H9 (cell line): ENCODE measurements around the gene FOXO1. TPM values are rescaled to one million over a fixed set of nuclear protein-coding genes. Genes with fewer than 3 reads are reported as not detected.

Source experiments
- DNase-seq: peaks from one replicate; pipeline ENCODE4 v3.0.0-alpha.2; 2017
- H2AFZ ChIP-seq: one replicate; pipeline ENCODE4 v1.6.1; 2013; ENCODE audit warnings: mild to moderate bottlenecking, low read length, control low read depth, moderate library complexity
- H2AK5ac ChIP-seq: 2 replicates; pipeline ENCODE4 v1.6.1; 2013; ENCODE audit warnings: low read length, control low read depth, mixed read lengths; ENCODE audit not compliant: insufficient read length
- H2BK120ac ChIP-seq: one replicate; pipeline ENCODE4 v1.6.1; 2013; ENCODE audit warnings: low read depth, mild to moderate bottlenecking, low read length, control low read depth, inconsistent platforms; ENCODE audit not compliant: poor library complexity, severe bottlenecking
- H2BK12ac ChIP-seq: 2 replicates; pipeline ENCODE4 v1.6.1; 2013; ENCODE audit warnings: low read length, control low read depth, mixed read lengths, low read depth; ENCODE audit not compliant: insufficient read length
- H2BK15ac ChIP-seq: 2 replicates; pipeline ENCODE4 v1.6.1; 2013; ENCODE audit warnings: low read depth, low read length, control low read depth
- H2BK20ac ChIP-seq: one replicate; pipeline ENCODE4 v1.6.1; 2013; ENCODE audit warnings: low read depth, mild to moderate bottlenecking, low read length, control low read depth, inconsistent platforms; ENCODE audit not compliant: poor library complexity, severe bottlenecking
- H2BK5ac ChIP-seq: 2 replicates; pipeline ENCODE4 v1.6.1; 2013; ENCODE audit warnings: low read length, control low read depth, mixed read lengths; ENCODE audit not compliant: insufficient read length
- H3K14ac ChIP-seq: 2 replicates; pipeline ENCODE4 v1.6.1; 2013; ENCODE audit warnings: low read length, control low read depth; ENCODE audit not compliant: insufficient read depth
- H3K18ac ChIP-seq: 2 replicates; pipeline ENCODE4 v1.6.1; 2013; ENCODE audit warnings: low read depth, mild to moderate bottlenecking, mixed read lengths, low read length, control low read depth; ENCODE audit not compliant: insufficient read length
- H3K23ac ChIP-seq: 2 replicates; pipeline ENCODE4 v1.6.1; 2013; ENCODE audit warnings: low read length, control low read depth, mixed read lengths, low read depth; ENCODE audit not compliant: insufficient read length
- H3K23me2 ChIP-seq: 2 replicates; pipeline ENCODE4 v1.6.1; 2013; ENCODE audit warnings: low read depth, mild to moderate bottlenecking, mixed read lengths, low read length, control low read depth; ENCODE audit not compliant: insufficient read length, poor library complexity, severe bottlenecking
- H3K27ac ChIP-seq: 2 replicates; pipeline ENCODE4 v1.5.1; 2013; ENCODE audit warnings: low read length, control low read depth, mixed read lengths, low read depth; ENCODE audit not compliant: insufficient read length
- H3K27me3 ChIP-seq: 2 replicates; pipeline ENCODE4 v1.6.1; 2013; ENCODE audit warnings: low read length, control low read depth, inconsistent platforms; ENCODE audit not compliant: insufficient read depth
- H3K4ac ChIP-seq: 2 replicates; pipeline ENCODE4 v1.6.1; 2013; ENCODE audit warnings: low read depth, mild to moderate bottlenecking, control low read depth, inconsistent platforms, low read length, moderate library complexity
- H3K4me1 ChIP-seq: 2 replicates; pipeline ENCODE4 v1.6.1; 2013; ENCODE audit warnings: low read length, control low read depth, inconsistent platforms; ENCODE audit not compliant: insufficient read depth
- H3K4me2 ChIP-seq: 2 replicates; pipeline ENCODE4 v1.6.1; 2013; ENCODE audit warnings: low read length, control low read depth, mixed read lengths; ENCODE audit not compliant: insufficient read length, insufficient read depth
- H3K56ac ChIP-seq: 2 replicates; pipeline ENCODE4 v1.6.1; 2013; ENCODE audit warnings: low read depth, mild to moderate bottlenecking, mixed read lengths, low read length, control low read depth; ENCODE audit not compliant: insufficient read length
- H3K79me1 ChIP-seq: 2 replicates; pipeline ENCODE4 v1.6.1; 2013; ENCODE audit warnings: low read depth, mild to moderate bottlenecking, moderate library complexity, low read length, control low read depth, inconsistent platforms; ENCODE audit not compliant: insufficient read depth, poor library complexity, severe bottlenecking
- H3K79me2 ChIP-seq: 2 replicates; pipeline ENCODE4 v1.6.1; 2013; ENCODE audit warnings: low read length, control low read depth, inconsistent platforms; ENCODE audit not compliant: insufficient read depth
- H3K9ac ChIP-seq: 2 replicates; pipeline ENCODE4 v1.6.1; 2013; ENCODE audit warnings: low read length, control low read depth, mixed read lengths; ENCODE audit not compliant: insufficient read length; ENCODE audit errors: extremely low read depth
- H3K9me3 ChIP-seq: one replicate; pipeline ENCODE4 v1.6.1; 2013; ENCODE audit warnings: low read depth, low read length, inconsistent platforms; ENCODE audit not compliant: control insufficient read depth
- H3T11ph ChIP-seq: one replicate; pipeline ENCODE4 v1.6.1; 2013; ENCODE audit warnings: mild to moderate bottlenecking, low read length, control low read depth, inconsistent platforms
- H4K20me1 ChIP-seq: one replicate; pipeline ENCODE4 v1.6.1; 2013; ENCODE audit not compliant: control insufficient read depth, insufficient read length, insufficient read depth
- H4K5ac ChIP-seq: 2 replicates; pipeline ENCODE4 v1.6.1; 2013; ENCODE audit warnings: low read depth, mild to moderate bottlenecking, mixed read lengths, low read length, control low read depth; ENCODE audit not compliant: insufficient read length
- H4K8ac ChIP-seq: replicated peaks from 2 replicates; pipeline ENCODE4 v1.6.1; 2013; ENCODE audit warnings: low read length, control low read depth, mixed read lengths, low read depth; ENCODE audit not compliant: insufficient read length
- H4K91ac ChIP-seq: 2 replicates; pipeline ENCODE4 v1.6.1; 2013; ENCODE audit warnings: low read depth, mild to moderate bottlenecking, moderate library complexity, mixed read lengths, low read length, control low read depth; ENCODE audit not compliant: insufficient read length
- H3K27ac Mint-ChIP-seq, 3 experiments: 2 replicates in 2 of 3; 3 replicates in 1 of 3; pipeline ENCODE4 v1.8.0; 2020 to 2021; ENCODE audit warnings: mixed read lengths in 3 of 3, mild to moderate bottlenecking in 1 of 3, moderate library complexity in 1 of 3
- H3K27me3 Mint-ChIP-seq: 2 replicates; pipeline ENCODE4 v1.8.0; 2021; ENCODE audit warnings: low read depth, mild to moderate bottlenecking, moderate library complexity, mixed read lengths
- H3K36me3 Mint-ChIP-seq, 3 experiments: 2 replicates in 2 of 3; 3 replicates in 1 of 3; pipeline ENCODE4 v1.8.0; 2020 to 2021; ENCODE audit warnings: low read depth in 3 of 3, mixed read lengths in 3 of 3; ENCODE audit not compliant: insufficient read depth in 1 of 3
- H3K4me1 Mint-ChIP-seq, 2 experiments: 2 replicates each; pipeline ENCODE4 v1.8.0; 2020; ENCODE audit warnings: mixed read lengths in 2 of 2
- H3K4me3 Mint-ChIP-seq, 2 experiments: 2 replicates in 1 of 2; 3 replicates in 1 of 2; pipeline ENCODE4 v1.8.0; 2020 to 2021; ENCODE audit warnings: mild to moderate bottlenecking in 2 of 2, mixed read lengths in 2 of 2, moderate library complexity in 1 of 2
- H3K9me3 Mint-ChIP-seq, 2 experiments: 2 replicates in 1 of 2; 3 replicates in 1 of 2; pipeline ENCODE4 v1.8.0; 2020; ENCODE audit warnings: mild to moderate bottlenecking in 2 of 2, mixed read lengths in 2 of 2, moderate library complexity in 1 of 2
- WGBS: extraction: QIAGEN DNeasy Blood & Tissue Kit; methylation state at CpG from one replicate; pipeline ENCODE4 v1.1.7; 2013; ENCODE audit warnings: missing lambda C conversion rate, low lambda C conversion rate, mixed read lengths; ENCODE audit not compliant: insufficient read length; ENCODE audit errors: extremely low coverage; 5-methylcytosine and 5-hydroxymethylcytosine counted together
- total RNA-seq: library from RNA; stranded (reverse); gene quantifications from 2 replicates; pipeline ENCODE4 v1.2.1, GENCODE V29; 2021
- TF ChIP-seq, protein P1 (sequence below): fragments of 200-600 bp; sonication (generic); conservative IDR thresholded peaks from 3 replicates; pipeline ENCODE4 v1.8.0; 2021; ENCODE audit warnings: antibody characterized with exemption, mild to moderate bottlenecking

Gene FOXO1
- total RNA-seq, 1 experiment from 2014 or later, result 44.6 TPM

DNA sequence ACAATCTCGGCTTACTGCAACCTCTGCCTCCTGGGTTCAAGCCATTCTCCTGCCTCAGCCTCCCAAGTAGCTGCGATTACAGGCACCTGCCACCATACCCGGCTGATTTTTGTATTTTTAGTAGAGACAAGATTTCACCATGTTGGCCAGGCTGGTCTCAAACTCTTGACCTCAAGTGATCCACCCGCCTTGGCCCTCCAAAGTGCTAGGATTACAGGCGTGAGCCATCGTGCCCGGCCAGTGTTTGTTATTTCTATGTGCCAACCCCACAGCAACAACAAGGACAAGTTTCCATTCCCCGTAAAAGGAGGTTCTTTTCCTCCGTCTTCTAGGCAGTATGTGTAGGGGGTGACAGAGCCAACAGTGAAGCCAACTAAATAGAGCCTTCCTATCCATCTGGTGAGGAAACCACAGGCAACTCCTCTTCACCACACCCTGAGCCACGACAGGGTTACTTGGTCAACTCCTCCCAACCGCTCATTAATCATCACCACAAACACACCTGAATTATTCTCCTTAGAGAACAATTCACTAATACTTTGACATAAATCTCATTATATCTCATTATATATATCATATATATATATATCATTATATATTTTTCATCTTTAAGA is 25.5 kb downstream of the FOXO1 start:
- H3K56ac ChIP-seq, result no peak overlapping the region
- H2BK15ac ChIP-seq, result no peak overlapping the region
- H3K27ac ChIP-seq, result no peak overlapping the region
- no peak overlapping the region for H3T11ph ChIP-seq
- no peak overlapping the region for H4K8ac ChIP-seq
- H3K4me2 ChIP-seq, result no peak overlapping the region
- WGBS, result 100% methylated on average over 1 of the region's 11 CpGs
- H3K18ac ChIP-seq, result no peak overlapping the region
- no peak overlapping the region for H3K9ac ChIP-seq
- H3K14ac ChIP-seq, result no peak overlapping the region
- no peak overlapping the region for H2BK120ac ChIP-seq
- H3K27me3 ChIP-seq, result no peaks in the 10 kb centered on the region
- no peaks in the 10 kb centered on the region for H4K20me1 ChIP-seq
- H3K27ac Mint-ChIP-seq, result peak overlapping the region; percentile 13 to 72 (median 31); a peak in 4 of 7 replicates
- peaks cover 68% of the 10 kb centered on the region for H3K79me2 ChIP-seq
- no peak overlapping the region for H2BK20ac ChIP-seq
- no peak overlapping the region for H3K4ac ChIP-seq
- H3K23ac ChIP-seq, result no peak overlapping the region
- H2BK5ac ChIP-seq, result no peak overlapping the region
- TF ChIP-seq, protein P1, sequence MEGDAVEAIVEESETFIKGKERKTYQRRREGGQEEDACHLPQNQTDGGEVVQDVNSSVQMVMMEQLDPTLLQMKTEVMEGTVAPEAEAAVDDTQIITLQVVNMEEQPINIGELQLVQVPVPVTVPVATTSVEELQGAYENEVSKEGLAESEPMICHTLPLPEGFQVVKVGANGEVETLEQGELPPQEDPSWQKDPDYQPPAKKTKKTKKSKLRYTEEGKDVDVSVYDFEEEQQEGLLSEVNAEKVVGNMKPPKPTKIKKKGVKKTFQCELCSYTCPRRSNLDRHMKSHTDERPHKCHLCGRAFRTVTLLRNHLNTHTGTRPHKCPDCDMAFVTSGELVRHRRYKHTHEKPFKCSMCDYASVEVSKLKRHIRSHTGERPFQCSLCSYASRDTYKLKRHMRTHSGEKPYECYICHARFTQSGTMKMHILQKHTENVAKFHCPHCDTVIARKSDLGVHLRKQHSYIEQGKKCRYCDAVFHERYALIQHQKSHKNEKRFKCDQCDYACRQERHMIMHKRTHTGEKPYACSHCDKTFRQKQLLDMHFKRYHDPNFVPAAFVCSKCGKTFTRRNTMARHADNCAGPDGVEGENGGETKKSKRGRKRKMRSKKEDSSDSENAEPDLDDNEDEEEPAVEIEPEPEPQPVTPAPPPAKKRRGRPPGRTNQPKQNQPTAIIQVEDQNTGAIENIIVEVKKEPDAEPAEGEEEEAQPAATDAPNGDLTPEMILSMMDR, result no peak
- no peaks in the 10 kb centered on the region for H3K27me3 Mint-ChIP-seq
- H2AFZ ChIP-seq, result no peak overlapping the region
- no peak overlapping the region for H4K91ac ChIP-seq
- H3K23me2 ChIP-seq, result no peaks in the 10 kb centered on the region
- no peaks in the 10 kb centered on the region for H3K9me3 ChIP-seq
- no peak overlapping the region for H2AK5ac ChIP-seq
- no peaks in the 10 kb centered on the region for H3K79me1 ChIP-seq
- no peak for DNase-seq
- no peak overlapping the region for H2BK12ac ChIP-seq
- peaks cover 60 to 69% of the 10 kb centered on the region in 2 experiments for H3K4me1 Mint-ChIP-seq
- H3K36me3 Mint-ChIP-seq, result peaks cover 0 to 21% (median 11%) of the 10 kb centered on the region in 3 experiments; a peak in 6 of 7 replicates
- H3K4me1 ChIP-seq, result peaks cover 13% of the 10 kb centered on the region
- H3K9me3 Mint-ChIP-seq, result no peaks in the 10 kb centered on the region
- no peak overlapping the region for H4K5ac ChIP-seq
- H3K4me3 Mint-ChIP-seq, result peak overlapping the region in 1 of 2 experiments; percentile 22; a peak in 1 of 5 replicates
